LNCAP (cell line): ENCODE data around the gene SIPA1L2.

Source experiments
- TF ChIP-seq, protein P1 (sequence below): fragments of 450-650 bp; IDR thresholded peaks from 2 replicates; pipeline ENCODE4 v1.5.1; 2017; ENCODE audit warnings: mild to moderate bottlenecking

SIPA1L2 gene

GRCh38 chr1:232598133-232598532 lies 31.8 kb downstream of the SIPA1L2 start:
- TF ChIP-seq, protein P1, sequence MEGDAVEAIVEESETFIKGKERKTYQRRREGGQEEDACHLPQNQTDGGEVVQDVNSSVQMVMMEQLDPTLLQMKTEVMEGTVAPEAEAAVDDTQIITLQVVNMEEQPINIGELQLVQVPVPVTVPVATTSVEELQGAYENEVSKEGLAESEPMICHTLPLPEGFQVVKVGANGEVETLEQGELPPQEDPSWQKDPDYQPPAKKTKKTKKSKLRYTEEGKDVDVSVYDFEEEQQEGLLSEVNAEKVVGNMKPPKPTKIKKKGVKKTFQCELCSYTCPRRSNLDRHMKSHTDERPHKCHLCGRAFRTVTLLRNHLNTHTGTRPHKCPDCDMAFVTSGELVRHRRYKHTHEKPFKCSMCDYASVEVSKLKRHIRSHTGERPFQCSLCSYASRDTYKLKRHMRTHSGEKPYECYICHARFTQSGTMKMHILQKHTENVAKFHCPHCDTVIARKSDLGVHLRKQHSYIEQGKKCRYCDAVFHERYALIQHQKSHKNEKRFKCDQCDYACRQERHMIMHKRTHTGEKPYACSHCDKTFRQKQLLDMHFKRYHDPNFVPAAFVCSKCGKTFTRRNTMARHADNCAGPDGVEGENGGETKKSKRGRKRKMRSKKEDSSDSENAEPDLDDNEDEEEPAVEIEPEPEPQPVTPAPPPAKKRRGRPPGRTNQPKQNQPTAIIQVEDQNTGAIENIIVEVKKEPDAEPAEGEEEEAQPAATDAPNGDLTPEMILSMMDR: no peak

DNA sequence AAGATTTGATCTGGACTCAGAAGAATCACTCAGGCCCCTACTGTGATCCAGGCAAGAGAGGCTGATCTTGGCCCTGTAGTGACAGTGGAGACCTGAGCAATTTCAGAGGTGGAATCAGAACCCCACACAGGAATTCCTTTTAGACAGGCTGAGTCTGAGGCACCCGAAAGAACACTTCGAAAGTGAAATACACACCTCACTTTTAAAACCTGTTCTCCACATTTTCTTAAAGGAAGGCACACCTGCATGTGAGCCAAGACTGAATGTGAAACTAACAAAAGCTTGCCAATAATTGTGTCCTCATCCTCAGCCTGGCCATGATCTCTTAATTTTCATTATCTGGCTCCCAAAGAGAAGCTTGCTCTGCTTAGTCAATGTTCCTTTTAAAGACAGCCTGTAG lies 32.2 kb downstream of the SIPA1L2 start:
- TF ChIP-seq, protein P1: no peak

GRCh38 chr1:232596666-232597303 lies 33.1 kb downstream of the SIPA1L2 start:
- TF ChIP-seq, protein P1: no peak

- TF ChIP-seq, protein P1: no peak
These were observed 34.9 kb downstream of the SIPA1L2 start for GRCh38 chr1:232594768-232595698.

GRCh38 chr1:232593717-232594502 lies 36.0 kb downstream of the SIPA1L2 start:
- TF ChIP-seq, protein P1: no peak

- TF ChIP-seq, protein P1: no peak
These were observed 38.6 kb downstream of the SIPA1L2 start for GRCh38 chr1:232591344-232591743.

- TF ChIP-seq, protein P1: no peak
These were observed 39.2 kb downstream of the SIPA1L2 start for GRCh38 chr1:232590744-232591082.
